SJCRH30 (cell line): ENCODE measurements around the gene STRA6. TPM values are rescaled to one million over a fixed set of nuclear protein-coding genes. Genes with fewer than 3 reads are reported as not detected.

Experiments used
- DNase-seq, 2 experiments: peaks; one replicate each; pipeline ENCODE4 v3.0.0-alpha.2; 2015 to 2020
- H3K27ac ChIP-seq: fragments of 250-450 bp; sonication (Bioruptor Pico); 2 replicates; pipeline ENCODE4 v1.5.1; 2020; ENCODE audit warnings: mild to moderate bottlenecking, moderate library complexity
- H3K27me3 ChIP-seq: fragments of 250-450 bp; sonication (Bioruptor Pico); 2 replicates; pipeline ENCODE4 v1.5.1; 2020; ENCODE audit warnings: mild to moderate bottlenecking, moderate library complexity
- H3K36me3 ChIP-seq: fragments of 250-450 bp; sonication (Bioruptor Pico); 2 replicates; pipeline ENCODE4 v1.5.1; 2020; ENCODE audit warnings: mild to moderate bottlenecking, moderate library complexity
- H3K4me1 ChIP-seq: fragments of 250-450 bp; sonication (Bioruptor Pico); 2 replicates; pipeline ENCODE4 v1.5.1; 2020; ENCODE audit warnings: mild to moderate bottlenecking, moderate library complexity
- H3K4me3 ChIP-seq: fragments of 250-450 bp; sonication (Bioruptor Pico); 2 replicates; pipeline ENCODE4 v1.5.1; 2020; ENCODE audit warnings: mild to moderate bottlenecking, moderate library complexity
- H3K9me3 ChIP-seq: fragments of 250-450 bp; sonication (Bioruptor Pico); replicated peaks from 2 replicates; pipeline ENCODE4 v1.5.1; 2020; ENCODE audit warnings: mild to moderate bottlenecking, moderate library complexity
- total RNA-seq: library from RNA; depleted of rRNA; stranded (reverse); fragments of >200 nt; shearing (Covaris generic); gene quantifications from 2 replicates; pipeline ENCODE4 v1.2.3, GENCODE V29; 2014

The STRA6 gene
- total RNA-seq, 1 experiment from 2014 or later: 94.4 TPM

GRCh38 chr15:74203914-74204431 is 1.4 kb upstream of the STRA6 start:
- peaks cover 63% of the 10 kb centered on the region for H3K4me1 ChIP-seq
- DNase-seq: peak; percentile 91 to 96
- H3K27ac ChIP-seq: peak overlapping the region; percentile 33
- no peaks in the 10 kb centered on the region for H3K9me3 ChIP-seq
- H3K36me3 ChIP-seq: no peaks in the 10 kb centered on the region
- no peaks in the 10 kb centered on the region for H3K27me3 ChIP-seq
- H3K4me3 ChIP-seq: peak overlapping the region; percentile 34

GRCh38 chr15:74201710-74202420 is 722 bp downstream of the STRA6 start:
- Histone ChIP-seq H3K4me3 (peak overlapping the region; percentile 34), H3K27me3 (no peaks in the 10 kb centered on the region), H3K4me1 (peaks cover 58% of the 10 kb centered on the region), H3K27ac (peak overlapping the region; percentile 33; the same call in 1 of the 2 replicates), H3K9me3 (no peaks in the 10 kb centered on the region), H3K36me3 (no peaks in the 10 kb centered on the region)
- no peak for DNase-seq

DNA sequence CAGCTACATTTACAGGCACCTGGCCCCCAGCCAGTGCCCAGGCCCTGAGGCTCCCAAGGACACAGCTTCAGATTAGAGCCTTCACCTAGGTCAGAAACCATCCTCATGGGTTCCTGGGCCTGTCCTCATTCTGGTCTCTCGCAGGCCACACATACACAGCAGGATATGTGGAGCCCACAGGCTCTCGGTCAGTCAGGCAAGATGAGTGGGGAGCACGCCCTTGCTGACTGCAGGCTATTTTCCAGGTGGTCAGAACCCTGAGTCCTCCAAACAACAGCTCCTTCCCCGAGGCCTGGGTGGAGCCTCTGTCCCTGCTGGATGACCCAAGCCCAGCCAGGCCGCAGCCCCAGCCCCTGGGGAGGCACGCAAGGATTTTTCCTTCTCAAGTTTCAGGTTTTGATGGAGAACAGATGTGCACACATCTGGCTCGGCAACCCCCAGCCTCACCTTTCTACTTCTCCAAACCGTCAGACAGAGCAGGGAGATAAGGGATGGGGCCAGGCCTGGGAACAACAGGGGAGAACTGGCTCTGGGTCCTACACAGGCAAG is 1.6 kb downstream of the STRA6 start:
- no peak for DNase-seq
- H3K9me3 ChIP-seq: no peaks in the 10 kb centered on the region
- no peaks in the 10 kb centered on the region for H3K27me3 ChIP-seq
- no peak overlapping the region for H3K27ac ChIP-seq
- peaks cover 58% of the 10 kb centered on the region for H3K4me1 ChIP-seq
- H3K4me3 ChIP-seq: no peak overlapping the region
- no peaks in the 10 kb centered on the region for H3K36me3 ChIP-seq

DNA sequence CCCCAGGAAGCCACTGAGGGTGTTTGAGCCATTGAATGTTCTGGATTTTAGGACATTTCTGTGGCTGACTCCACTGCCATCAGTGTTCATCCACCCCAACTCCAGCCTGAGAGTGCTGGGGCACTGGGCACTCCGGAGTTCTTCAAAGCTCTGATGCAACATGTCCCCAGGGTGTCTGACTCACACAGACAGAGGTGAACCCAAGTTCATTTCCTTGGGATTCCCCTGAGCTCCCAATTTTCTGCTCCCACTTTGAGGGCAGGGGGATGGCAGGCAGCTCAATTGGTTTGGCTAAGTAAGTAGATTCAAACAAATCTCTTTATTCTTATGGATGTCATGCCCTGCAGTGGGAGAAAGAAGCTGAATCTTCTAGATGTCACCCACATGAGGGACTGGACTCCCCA is 2.2 kb downstream of the STRA6 start:
- peaks cover 64% of the 10 kb centered on the region for H3K4me1 ChIP-seq
- H3K9me3 ChIP-seq: no peaks in the 10 kb centered on the region
- peak in 1 of 2 experiments; percentile 60 for DNase-seq
- no peaks in the 10 kb centered on the region for H3K36me3 ChIP-seq
- H3K4me3 ChIP-seq: no peak overlapping the region
- H3K27ac ChIP-seq: no peak overlapping the region
- H3K27me3 ChIP-seq: no peaks in the 10 kb centered on the region

DNA sequence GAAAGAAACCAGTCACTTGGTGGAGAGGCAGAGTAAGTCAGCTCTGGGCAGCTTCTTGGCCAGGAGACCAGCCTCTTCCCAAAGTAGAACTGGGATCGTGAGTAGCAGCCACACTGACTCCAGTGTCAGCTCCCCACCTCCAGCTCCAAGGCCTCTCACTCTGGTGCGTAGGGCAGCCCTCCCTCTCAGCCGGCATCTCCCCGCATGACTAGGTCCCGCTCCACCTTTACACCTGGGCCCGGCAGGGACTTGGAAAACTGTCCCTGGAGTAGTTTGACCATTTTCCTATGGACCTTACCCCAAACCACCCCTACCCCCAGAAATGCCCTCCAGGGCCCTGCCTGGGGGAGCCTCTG is 3.3 kb downstream of the STRA6 start:
- Histone ChIP-seq H3K27ac (no peak overlapping the region), H3K9me3 (no peaks in the 10 kb centered on the region), H3K4me1 (peaks cover 70% of the 10 kb centered on the region), H3K36me3 (no peaks in the 10 kb centered on the region; the same call in 1 of the 2 replicates), H3K27me3 (no peaks in the 10 kb centered on the region), H3K4me3 (no peak overlapping the region)
- no peak for DNase-seq

DNA sequence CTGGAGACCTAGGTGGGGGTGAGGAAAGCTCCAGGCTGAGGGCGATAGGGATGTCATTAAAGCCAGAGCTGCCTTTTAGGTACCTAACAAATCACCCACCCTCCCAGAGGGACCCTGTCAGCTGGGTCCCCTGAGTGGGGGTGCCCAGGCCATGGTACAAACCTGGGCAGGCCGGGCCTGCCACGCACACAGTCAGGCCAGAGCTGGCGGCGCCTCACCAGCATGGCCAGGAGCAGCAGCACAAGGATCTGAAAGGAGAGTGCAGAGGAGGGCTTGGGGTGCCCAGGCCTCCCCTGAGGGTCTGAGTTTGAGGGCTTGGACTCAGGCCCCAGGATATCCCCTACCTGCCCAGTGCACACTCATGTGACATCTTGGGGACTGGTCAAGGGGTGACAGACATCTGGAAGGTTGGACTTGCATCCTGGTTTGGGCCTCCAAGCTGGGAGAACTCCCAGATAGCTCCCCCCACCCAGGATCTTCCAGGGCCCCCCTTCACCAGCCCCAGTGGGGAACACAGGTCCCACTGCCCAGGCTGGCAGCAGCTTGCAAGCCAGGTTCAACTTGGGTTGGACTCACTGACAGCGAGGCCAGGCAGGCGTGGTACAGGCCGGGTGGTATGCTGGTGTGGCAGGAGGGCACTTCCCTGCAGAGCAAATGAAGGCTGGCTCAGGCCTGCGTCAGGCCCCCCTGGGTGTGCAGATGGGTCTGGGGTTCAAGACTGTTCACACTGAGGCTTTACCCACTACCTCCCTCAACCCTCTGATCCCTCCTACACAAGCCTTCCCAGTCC is 5.2 kb downstream of the STRA6 start:
- Histone ChIP-seq H3K9me3 (no peaks in the 10 kb centered on the region), H3K36me3 (no peaks in the 10 kb centered on the region; the same call in 1 of the 2 replicates), H3K27me3 (no peaks in the 10 kb centered on the region), H3K27ac (no peak overlapping the region; the same call in 1 of the 2 replicates), H3K4me3 (no peak overlapping the region), H3K4me1 (peaks cover 68% of the 10 kb centered on the region)
- no peak for DNase-seq

GRCh38 chr15:74196175-74196574 is 6.4 kb downstream of the STRA6 start:
- Histone ChIP-seq H3K27ac (peak overlapping the region; percentile 74), H3K27me3 (no peaks in the 10 kb centered on the region), H3K4me1 (peaks cover 56% of the 10 kb centered on the region), H3K9me3 (no peaks in the 10 kb centered on the region), H3K4me3 (no peak overlapping the region), H3K36me3 (no peaks in the 10 kb centered on the region; the same call in 1 of the 2 replicates)
- DNase-seq: peak; percentile 99

GRCh38 chr15:74194572-74195559 is 7.7 kb downstream of the STRA6 start:
- no peaks in the 10 kb centered on the region for H3K27me3 ChIP-seq
- peak overlapping the region; percentile 53; the same call in 1 of the 2 replicates for H3K27ac ChIP-seq
- H3K36me3 ChIP-seq: no peaks in the 10 kb centered on the region; the same call in 1 of the 2 replicates
- no peak overlapping the region for H3K4me3 ChIP-seq
- H3K4me1 ChIP-seq: peaks cover 44% of the 10 kb centered on the region
- no peak for DNase-seq
- no peaks in the 10 kb centered on the region for H3K9me3 ChIP-seq

- Histone ChIP-seq H3K4me1 (peaks cover 44% of the 10 kb centered on the region), H3K4me3 (no peak overlapping the region), H3K9me3 (no peaks in the 10 kb centered on the region), H3K27ac (peak overlapping the region; percentile 53), H3K36me3 (no peaks in the 10 kb centered on the region; the same call in 1 of the 2 replicates), H3K27me3 (no peaks in the 10 kb centered on the region)
- DNase-seq: no peak
Observed at GRCh38 chr15:74193905-74194304, 8.7 kb downstream of the STRA6 start.

GRCh38 chr15:74193299-74193718 is 9.3 kb downstream of the STRA6 start:
- peaks cover 44% of the 10 kb centered on the region for H3K4me1 ChIP-seq
- DNase-seq: no peak
- no peaks in the 10 kb centered on the region; the same call in 1 of the 2 replicates for H3K36me3 ChIP-seq
- peak overlapping the region; percentile 53 for H3K27ac ChIP-seq
- H3K9me3 ChIP-seq: no peaks in the 10 kb centered on the region
- no peaks in the 10 kb centered on the region for H3K27me3 ChIP-seq
- no peak overlapping the region for H3K4me3 ChIP-seq

- no peak for DNase-seq
- no peak overlapping the region for H3K4me3 ChIP-seq
- peaks cover 44% of the 10 kb centered on the region for H3K4me1 ChIP-seq
- H3K36me3 ChIP-seq: no peaks in the 10 kb centered on the region; the same call in 1 of the 2 replicates
- no peaks in the 10 kb centered on the region for H3K27me3 ChIP-seq
- no peaks in the 10 kb centered on the region for H3K9me3 ChIP-seq
- H3K27ac ChIP-seq: no peak overlapping the region
Observed at GRCh38 chr15:74192751-74193150, 9.8 kb downstream of the STRA6 start.

- Histone ChIP-seq H3K36me3 (no peaks in the 10 kb centered on the region; the same call in 1 of the 2 replicates), H3K27me3 (no peaks in the 10 kb centered on the region), H3K27ac (no peak overlapping the region), H3K4me3 (no peak overlapping the region), H3K9me3 (no peaks in the 10 kb centered on the region), H3K4me1 (peaks cover 37% of the 10 kb centered on the region)
- DNase-seq: no peak
Observed at GRCh38 chr15:74191798-74192197, 10.8 kb downstream of the STRA6 start.

- H3K4me1 ChIP-seq: peaks cover 5% of the 10 kb centered on the region
- no peak overlapping the region for H3K27ac ChIP-seq
- H3K4me3 ChIP-seq: no peak overlapping the region
- DNase-seq: no peak
- no peaks in the 10 kb centered on the region for H3K36me3 ChIP-seq
- H3K9me3 ChIP-seq: no peaks in the 10 kb centered on the region
- no peaks in the 10 kb centered on the region for H3K27me3 ChIP-seq
Observed at GRCh38 chr15:74188216-74188615, 14.4 kb downstream of the STRA6 start.
